PC-3 (cell line): Measurements from ENCODE around the gene EPN1. TPM values are rescaled to one million over a fixed set of nuclear protein-coding genes. Genes with fewer than 3 reads are reported as not detected.
A peak's percentile ranks its signal among the peaks of the same experiment; 100 is the strongest.

Experiments used
- ATAC-seq: fragments of 200-7000 bp; cut with Tn5 transposase; 2 replicates; pipeline ENCODE4 v1.9.1; 2020; ENCODE audit warnings: mild to moderate bottlenecking, moderate library complexity
- BruUV-seq: library from RNA; stranded (reverse); fragments of 400-500 nt; replicated peaks from 2 replicates; lab custom pipeline; 2021; lab: Mats Ljungman, UMichigan
- CTCF ChIA-PET: fragments of 300-600 bp; sonication (Branson Sonifier 250); formaldehyde crosslinking; loops from one replicate; lab custom pipeline; 2022; ENCODE audit warnings: antibody characterized with exemption; lab: Charles Lee
- POLR2A ChIA-PET: fragments of 300-600 bp; sonication (Branson Sonifier 250); formaldehyde crosslinking; loops from one replicate; lab custom pipeline; 2022; ENCODE audit warnings: antibody characterized with exemption; ENCODE audit not compliant: unreplicated experiment; lab: Charles Lee
- DNase-seq: peaks from one replicate; pipeline ENCODE4 v3.0.0-alpha.2; 2015
- H2AFZ ChIP-seq: fragments of 300-600 bp; sonication (generic); 2 replicates; pipeline ENCODE4 v1.6.0; 2016; ENCODE audit warnings: antibody characterized with exemption, low read length
- H3F3A ChIP-seq: fragments of 300-600 bp; sonication (generic); one replicate; pipeline ENCODE4 v1.6.0; 2017; ENCODE audit warnings: antibody characterized with exemption, low read length, control low read depth, mild to moderate bottlenecking; ENCODE audit not compliant: unreplicated experiment
- H3K27ac ChIP-seq: fragments of 300-600 bp; sonication (generic); 2 replicates; pipeline ENCODE4 v1.5.1; 2016; ENCODE audit warnings: mild to moderate bottlenecking, low read length
- H3K27me3 ChIP-seq: fragments of 300-600 bp; sonication (generic); 2 replicates; pipeline ENCODE4 v1.6.1; 2016; ENCODE audit warnings: low read length, mixed read lengths
- H3K36me3 ChIP-seq: fragments of 300-600 bp; sonication (generic); 2 replicates; pipeline ENCODE4 v1.6.1; 2016; ENCODE audit warnings: low read depth, mixed run types, low read length, mixed read lengths
- H3K4me1 ChIP-seq: fragments of 300-600 bp; sonication (generic); 2 replicates; pipeline ENCODE4 v1.5.1; 2016; ENCODE audit warnings: low read length; ENCODE audit not compliant: insufficient read depth
- H3K4me2 ChIP-seq: fragments of 300-600 bp; sonication (generic); 2 replicates; pipeline ENCODE4 v1.6.0; 2016; ENCODE audit warnings: low read length
- H3K4me3 ChIP-seq: fragments of 300-600 bp; sonication (generic); 2 replicates; pipeline ENCODE4 v1.5.1; 2016; ENCODE audit warnings: mild to moderate bottlenecking, low read length, mixed read lengths
- H3K79me2 ChIP-seq: fragments of 300-600 bp; sonication (generic); 2 replicates; pipeline ENCODE4 v1.6.1; 2017; ENCODE audit warnings: low read length, mixed read lengths
- H3K9ac ChIP-seq: fragments of 300-600 bp; sonication (generic); 2 replicates; pipeline ENCODE4 v1.6.0; 2016; ENCODE audit warnings: mild to moderate bottlenecking, low read length
- H3K9me2 ChIP-seq: fragments of 300-600 bp; sonication (generic); replicated peaks from 2 replicates; pipeline ENCODE4 v1.6.1; 2016; ENCODE audit warnings: mixed run types, low read length, mixed read lengths
- H3K9me3 ChIP-seq: fragments of 300-600 bp; sonication (generic); 2 replicates; pipeline ENCODE4 v1.6.1; 2016; ENCODE audit warnings: low read length, mixed read lengths
- H4K20me1 ChIP-seq: fragments of 300-600 bp; sonication (generic); 2 replicates; pipeline ENCODE4 v1.6.1; 2016; ENCODE audit warnings: low read length, mixed read lengths
- CTCF ChIP-seq: fragments of 300-600 bp; sonication (generic); conservative IDR thresholded peaks from 2 replicates; pipeline ENCODE4 v1.5.1; 2017; ENCODE audit warnings: antibody characterized with exemption, low read depth, mild to moderate bottlenecking, low read length
- EZH2 ChIP-seq: fragments of 300-600 bp; sonication (generic); IDR thresholded peaks from one replicate; pipeline ENCODE4 v1.6.1; 2017; ENCODE audit warnings: antibody characterized with exemption, mild to moderate bottlenecking, low read length; ENCODE audit not compliant: unreplicated experiment
- EZH2phosphoT487 ChIP-seq: fragments of 300-600 bp; sonication (generic); IDR thresholded peaks from 2 replicates; pipeline ENCODE4 v1.6.1; 2018; ENCODE audit warnings: mild to moderate bottlenecking, antibody characterized with exemption, low read length, borderline replicate concordance
- intact Hi-C: fragments of 100-400 bp; cut with micrococcal nuclease; formaldehyde crosslinking; loops from 2 replicates; pipeline ENCODE4 v1.9.0; 2023
- total RNA-seq: library from RNA; depleted of rRNA; stranded (reverse); fragments of >200 nt; gene quantifications from 2 replicates; pipeline ENCODE4 v1.2.3, GENCODE V29; 2014

Gene EPN1
- total RNA-seq, 1 experiment from 2014 or later, result 203 TPM

GRCh38 chr19:55638864-55639359 lies 36.1 kb upstream of the EPN1 start:
- no peaks in the 10 kb centered on the region for H4K20me1 ChIP-seq
- H3K9ac ChIP-seq, result no peak overlapping the region
- POLR2A ChIA-PET, result no interaction called here
- H3K9me2 ChIP-seq, result no peaks in the 10 kb centered on the region
- H3K27me3 ChIP-seq, result no peaks in the 10 kb centered on the region
- ATAC-seq (no peak), DNase-seq (peak; percentile 64)
- H3K79me2 ChIP-seq, result peaks cover 78% of the 10 kb centered on the region
- H3K9me3 ChIP-seq, result no peaks in the 10 kb centered on the region
- peaks cover 32% of the 10 kb centered on the region for H3K4me1 ChIP-seq
- H3K4me3 ChIP-seq, result no peak overlapping the region
- no peak overlapping the region for H2AFZ ChIP-seq
- TF ChIP-seq EZH2phosphoT487 (no peak), EZH2 (no peak), CTCF (peak; percentile 81)
- no peak overlapping the region for H3K4me2 ChIP-seq
- H3F3A ChIP-seq, result peaks cover 4% of the 10 kb centered on the region
- no peak overlapping the region for H3K27ac ChIP-seq
- CTCF ChIA-PET, result interaction anchor here (0.6 to 1.2 kb wide), 2 partner anchors 16 to 123 kb away, joined by 3 to 5 read pairs; no protein-coding TSS in a partner anchor
- intact Hi-C loops, result no loop called here
- H3K36me3 ChIP-seq, result no peaks in the 10 kb centered on the region
- BruUV-seq, result no TSS peak

GRCh38 chr19:55640043-55640576 lies 34.9 kb upstream of the EPN1 start:
- Histone ChIP-seq H3K4me1 (peaks cover 41% of the 10 kb centered on the region), H3K4me2 (peak overlapping the region; percentile 85), H3K9me3 (no peaks in the 10 kb centered on the region), H3K36me3 (peaks cover 8% of the 10 kb centered on the region), H3K79me2 (peaks cover 87% of the 10 kb centered on the region), H2AFZ (peak overlapping the region; percentile 94), H3K9me2 (no peaks in the 10 kb centered on the region), H3K27me3 (no peaks in the 10 kb centered on the region), H3K9ac (peak overlapping the region; percentile 95), H3K4me3 (peak overlapping the region; percentile 96), H4K20me1 (no peaks in the 10 kb centered on the region), H3K27ac (peak overlapping the region; percentile 62), H3F3A (peaks cover 4% of the 10 kb centered on the region)
- no peak for ATAC-seq
- intact Hi-C loops, result loop anchor here (2.0 kb wide), 1 partner anchor 41 kb away; the partner anchor contains the start of gene FIZ1
- TSS peak; percentile 46 for BruUV-seq
- TF ChIP-seq EZH2phosphoT487, result no peak
- no peak for TF ChIP-seq EZH2
- peak; percentile 35; the same call in 1 of the 2 replicates for TF ChIP-seq CTCF
- no peak for DNase-seq
- ChIA-PET POLR2A (no interaction called here), CTCF (no interaction called here)
